ENCODE data around the gene ABCA2.

Gene ABCA2

DNA sequence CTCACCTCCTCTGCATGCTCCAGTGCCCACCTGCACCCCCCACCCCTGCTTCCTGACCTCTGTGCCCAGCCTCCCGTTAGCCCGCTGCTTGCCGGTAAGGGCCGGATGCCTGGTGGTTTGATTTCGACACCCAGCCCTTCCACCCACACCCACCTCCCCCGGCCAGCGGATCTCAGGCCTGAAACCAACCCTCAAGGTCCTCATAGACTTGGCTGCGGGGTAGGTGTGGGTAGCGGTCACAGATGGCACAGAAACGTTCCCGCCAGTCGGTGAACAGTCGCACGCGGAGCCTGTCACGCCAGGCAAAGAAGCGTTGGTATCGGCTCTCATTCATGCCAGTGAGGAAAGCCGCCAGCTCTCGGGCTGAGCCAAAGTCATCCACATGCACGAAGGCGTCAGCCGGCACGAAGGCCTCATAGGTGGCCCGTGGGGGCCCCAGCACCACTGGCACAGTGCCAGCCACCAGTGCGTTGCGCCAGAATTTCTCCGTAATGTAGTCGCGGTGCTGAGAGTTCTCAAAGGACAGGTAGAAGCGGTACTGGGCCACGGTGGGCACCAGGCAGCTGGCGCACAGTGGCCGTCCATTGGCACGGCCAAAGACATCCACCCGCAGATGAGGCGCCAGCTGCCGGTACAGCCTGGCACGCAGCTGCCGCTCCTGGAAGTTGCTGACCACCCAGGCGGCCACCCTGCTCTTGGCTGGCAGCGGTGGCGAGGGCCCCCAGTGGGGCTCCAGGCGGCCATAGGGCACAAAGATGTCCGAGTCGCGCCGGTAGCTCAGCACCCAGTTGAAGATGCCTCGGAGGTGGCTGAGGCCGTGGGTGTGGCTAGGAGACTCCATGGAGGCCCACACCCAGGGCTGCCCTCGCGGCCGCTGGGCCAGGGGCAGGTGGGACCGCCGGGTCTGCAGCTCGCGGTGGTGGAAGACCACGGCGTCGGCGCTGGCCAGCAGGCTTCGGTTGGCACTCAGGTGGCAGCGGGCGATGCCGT lies 2.8 kb upstream of the ABCA2 start:
- DNase-seq (ENCODE audit: low read depth) = no peak

DNA sequence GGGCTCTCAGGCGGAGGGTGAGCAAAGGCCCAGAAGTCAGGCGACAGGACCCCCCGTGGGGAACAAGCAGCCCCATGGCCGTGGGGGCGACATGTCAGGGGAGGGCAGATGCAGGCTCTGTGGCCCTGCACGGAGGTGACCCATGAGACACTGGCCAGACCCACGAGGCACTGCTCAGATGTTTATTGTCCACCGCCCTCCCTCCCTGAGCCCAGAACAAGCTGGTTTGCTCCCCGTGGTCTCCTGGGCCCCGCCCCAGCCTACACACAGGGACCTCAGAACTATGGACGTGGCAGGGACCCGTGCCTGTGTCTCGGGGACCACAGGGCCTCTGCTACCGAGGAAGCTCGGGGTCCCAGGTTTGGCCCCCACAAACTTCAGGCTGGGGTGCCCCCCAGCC lies 2.0 kb upstream of the ABCA2 start:
- DNase-seq (ENCODE audit: low read depth) = no peak

DNA sequence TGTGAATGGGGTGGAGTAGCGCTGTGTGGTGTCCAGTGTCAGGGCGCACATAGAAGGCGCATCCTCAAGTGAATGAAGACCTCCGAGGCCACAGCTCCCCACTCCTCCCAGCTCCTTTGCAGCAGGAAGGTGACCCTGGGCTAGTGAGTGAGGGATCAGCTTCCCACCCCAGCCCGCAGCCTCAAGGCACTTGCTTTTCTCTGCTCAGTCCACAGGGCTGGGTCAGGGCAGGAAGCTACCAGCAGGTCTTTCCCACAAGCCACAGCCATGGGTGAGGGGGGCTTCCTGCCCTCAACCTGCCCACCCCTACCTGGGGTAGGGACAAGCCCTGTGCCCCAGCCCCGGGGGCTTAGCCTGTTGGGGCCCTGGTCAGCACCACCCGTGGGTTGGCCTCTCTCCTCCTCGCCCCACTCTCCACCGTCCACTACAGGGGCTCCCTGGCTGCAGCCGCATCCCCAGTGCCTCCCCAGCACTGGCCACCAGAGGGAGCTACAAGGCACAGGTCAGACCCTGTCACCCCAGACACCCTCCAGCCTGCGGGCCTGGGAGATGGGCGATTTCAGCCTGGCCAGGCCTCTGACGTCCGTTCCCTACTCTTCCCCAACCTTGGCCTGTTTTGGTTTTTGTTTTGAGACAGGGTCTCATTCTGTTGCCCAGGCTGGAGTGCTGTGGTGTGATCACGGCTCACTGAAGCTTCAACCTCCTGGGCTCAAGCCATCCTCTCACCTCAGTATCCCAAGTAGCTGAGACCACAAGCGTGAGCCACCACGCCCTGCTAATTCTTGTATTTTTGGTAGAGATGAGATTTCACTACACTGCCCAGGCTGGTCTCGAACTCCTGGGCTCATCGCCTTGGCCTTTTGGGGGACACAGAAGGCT lies 1.3 kb upstream of the ABCA2 start:
- peak; percentile 64 for DNase-seq (ENCODE audit: low read depth)

DNA sequence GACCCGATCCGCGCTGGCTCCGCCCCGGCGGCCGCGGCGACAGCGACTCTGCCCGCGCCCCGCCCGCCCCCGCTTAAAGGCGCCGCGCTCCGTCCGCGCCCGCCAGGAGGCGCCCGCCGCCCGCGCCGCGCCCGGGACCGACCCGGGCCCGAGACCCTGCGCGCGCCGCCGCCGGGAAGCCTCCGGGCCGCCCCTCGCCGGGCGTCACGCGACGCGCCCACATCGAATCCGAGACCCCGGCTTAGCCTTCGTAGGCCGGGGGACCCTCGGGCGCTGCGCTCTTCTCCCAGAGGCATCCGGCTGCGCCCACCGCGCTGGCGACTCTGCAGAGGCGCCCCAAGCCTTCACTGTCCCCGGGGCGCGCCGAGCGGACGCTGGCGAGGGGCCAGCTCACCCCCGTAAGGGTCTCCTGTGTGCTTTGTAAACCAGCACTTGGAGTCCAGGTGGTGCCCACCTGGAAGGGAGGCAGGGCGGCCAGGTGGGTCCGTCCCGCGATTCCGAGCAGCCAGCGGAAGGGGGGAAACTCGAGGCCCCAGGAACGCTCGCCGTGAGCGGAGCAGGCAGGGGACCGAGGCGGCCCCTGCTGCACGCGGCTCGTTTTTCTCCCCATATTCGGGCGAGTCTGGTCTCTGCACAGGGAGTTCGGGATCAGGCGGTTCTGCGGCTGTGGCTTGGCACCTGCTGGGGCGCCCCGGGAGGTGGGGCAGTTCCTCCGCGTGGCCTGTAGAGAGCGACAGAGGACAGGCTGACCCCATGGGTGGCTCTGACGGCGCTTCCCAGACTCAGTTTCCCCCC lies 423 bp upstream of the ABCA2 start:
- DNase-seq (ENCODE audit: low read depth) = no peak

DNA sequence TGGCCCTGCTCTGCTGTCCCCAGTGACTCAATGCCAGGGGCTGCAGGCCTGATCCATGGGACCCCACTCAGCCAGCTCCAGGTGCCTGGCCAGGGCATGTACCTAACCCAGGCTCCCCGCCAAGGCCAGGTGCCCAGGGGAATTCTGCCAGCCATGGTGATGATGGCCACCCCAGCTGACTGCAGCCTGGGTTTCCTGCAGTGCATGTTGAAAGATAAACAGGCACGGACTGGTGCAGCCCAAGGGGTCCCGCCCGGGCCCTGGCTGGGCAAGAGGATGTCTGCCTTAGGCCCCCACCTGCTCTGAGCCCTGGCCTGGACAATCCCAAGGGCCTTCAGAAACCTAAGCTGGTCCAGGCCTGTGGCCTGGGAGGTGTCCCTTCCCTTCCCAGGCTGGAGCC lies 1.2 kb downstream of the ABCA2 start:
- DNase-seq (ENCODE audit: low read depth) = no peak

DNA sequence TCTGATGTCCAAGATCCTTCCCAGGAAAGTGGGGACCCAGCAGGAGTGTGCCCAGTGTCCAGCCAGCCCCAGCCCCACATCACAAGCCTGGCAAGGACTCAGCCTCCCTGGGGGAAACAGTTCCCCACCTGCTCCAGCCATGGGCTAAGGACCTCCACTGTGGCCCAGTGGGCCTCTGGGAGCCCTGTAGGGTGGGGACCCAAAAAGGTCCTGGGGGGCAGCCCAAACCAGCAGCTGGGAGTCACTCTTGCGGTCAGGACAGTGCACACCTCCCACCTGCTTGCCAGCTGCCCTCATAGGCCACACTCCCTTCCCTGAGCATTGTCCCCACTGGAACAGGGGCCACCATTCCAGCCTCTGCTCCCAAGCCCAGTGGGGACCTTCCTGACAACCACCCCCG lies 1.7 kb downstream of the ABCA2 start:
- DNase-seq (ENCODE audit: low read depth) = no peak

DNA sequence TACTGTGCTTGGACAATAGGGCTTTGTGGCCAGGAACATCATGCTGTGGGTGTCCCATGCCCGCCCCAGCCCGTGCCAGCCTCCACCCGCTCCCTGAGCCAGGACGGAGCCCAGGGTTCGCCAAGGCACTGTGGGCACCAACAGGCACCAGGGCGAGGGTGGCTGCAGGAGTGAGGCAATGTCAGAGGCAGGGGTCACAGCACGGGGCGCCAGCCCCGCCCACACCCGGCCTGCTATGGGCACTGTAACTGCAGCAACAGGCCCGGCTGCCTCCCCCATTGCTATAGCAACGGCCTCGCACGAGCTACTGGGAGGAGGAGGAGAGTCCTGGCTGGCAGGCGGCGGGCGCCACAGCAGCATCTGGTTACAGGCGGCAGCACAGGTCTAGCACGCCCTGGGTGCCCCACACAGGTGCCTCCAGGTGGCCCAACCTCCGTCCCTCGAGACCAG lies 2.5 kb downstream of the ABCA2 start:
- no peak for DNase-seq (ENCODE audit: low read depth)

DNA sequence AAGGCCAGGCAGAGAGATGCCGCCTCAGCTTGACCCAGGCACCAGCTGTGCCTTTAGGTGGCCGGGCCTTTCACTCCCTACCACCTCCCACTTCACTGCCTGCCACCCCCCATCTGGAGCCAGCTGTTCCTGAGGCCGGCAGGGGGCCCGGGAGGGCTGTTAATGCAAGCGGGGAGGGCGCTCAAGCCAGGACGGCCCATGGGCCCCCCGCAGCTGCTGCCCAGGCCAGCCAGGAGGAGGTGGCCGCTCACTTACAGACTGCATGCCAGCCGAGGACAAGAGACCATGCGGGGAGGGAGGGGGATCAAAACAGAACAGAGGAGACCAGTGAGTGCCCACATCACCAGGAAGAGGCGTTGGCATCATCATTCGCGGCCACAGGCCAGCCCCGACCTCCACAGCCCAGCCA lies 4.5 kb downstream of the ABCA2 start:
- no peak for DNase-seq (ENCODE audit: low read depth)

DNA sequence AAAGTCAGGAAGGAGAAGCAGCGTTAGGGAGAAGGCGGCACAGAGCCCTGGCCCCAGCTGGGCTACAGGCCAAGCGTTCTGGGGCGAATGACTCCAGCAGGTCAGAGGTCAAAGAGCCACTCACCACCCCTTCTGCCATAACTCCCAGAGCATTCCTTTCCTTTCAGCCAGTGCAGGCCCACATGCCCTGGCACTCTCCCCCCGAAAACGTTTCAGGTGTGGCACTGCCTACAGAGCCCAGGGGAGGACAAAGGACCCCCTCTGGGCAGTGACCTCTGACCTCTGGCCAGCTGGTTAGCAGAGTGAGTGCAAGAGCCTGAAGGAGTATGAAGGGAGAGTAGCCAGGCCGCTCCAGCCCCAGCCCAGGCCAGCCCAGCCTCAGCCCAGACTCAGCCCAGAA lies 4.9 kb downstream of the ABCA2 start:
- no peak for DNase-seq (ENCODE audit: low read depth)

DNA sequence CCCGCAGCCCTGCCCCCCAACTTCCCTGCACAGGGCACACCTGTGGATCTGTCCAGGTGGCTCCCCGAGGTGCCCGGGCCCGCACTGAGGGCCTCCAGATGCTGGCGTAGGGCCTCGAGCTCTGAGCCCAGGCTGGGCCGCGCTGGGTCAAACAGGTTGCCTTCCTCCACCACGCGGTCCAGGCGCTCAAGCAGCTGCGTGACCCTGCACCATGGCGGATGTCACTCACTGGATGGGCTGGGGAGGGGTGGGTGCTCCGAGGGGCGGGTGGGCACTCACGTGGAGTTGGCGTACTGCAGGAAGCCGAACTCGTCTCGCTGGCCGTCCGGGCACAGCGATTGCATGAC lies 5.4 kb downstream of the ABCA2 start:
- DNase-seq (ENCODE audit: low read depth) = no peak

DNA sequence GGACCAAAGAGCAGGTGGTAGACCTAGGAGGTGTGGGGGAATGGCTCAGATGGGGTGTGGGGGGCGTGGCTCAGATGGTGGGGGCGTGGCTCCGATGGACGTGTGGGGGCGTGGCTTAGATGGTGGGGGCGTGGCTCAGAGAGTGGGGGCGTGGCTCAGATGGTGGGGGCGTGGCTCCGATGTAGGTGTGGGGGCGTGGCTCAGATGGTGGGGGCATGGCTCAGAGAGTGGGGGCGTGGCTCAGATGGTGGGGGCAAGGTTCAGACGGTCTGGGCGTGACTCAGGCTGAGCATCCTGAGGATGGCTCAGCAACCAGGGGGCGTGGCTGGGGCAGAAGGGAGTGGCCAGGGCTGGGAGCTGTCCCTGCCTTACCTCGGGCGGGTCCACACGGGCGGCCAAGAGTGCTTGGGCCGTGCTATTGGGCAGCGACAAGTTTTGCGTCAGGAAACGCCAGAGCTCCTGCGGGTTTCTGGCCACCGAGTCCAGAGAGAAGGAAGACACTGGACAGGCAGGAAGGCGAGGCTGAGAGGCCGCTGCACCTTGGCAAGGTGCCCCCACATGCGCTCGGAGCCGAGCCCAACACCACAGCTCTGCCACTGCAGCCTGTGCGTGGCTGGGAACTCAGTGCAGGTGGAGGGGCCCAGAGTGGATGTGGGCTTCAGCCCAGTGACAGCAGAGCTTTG lies 5.9 kb downstream of the ABCA2 start:
- peak; percentile 60 for DNase-seq (ENCODE audit: low read depth)

DNA sequence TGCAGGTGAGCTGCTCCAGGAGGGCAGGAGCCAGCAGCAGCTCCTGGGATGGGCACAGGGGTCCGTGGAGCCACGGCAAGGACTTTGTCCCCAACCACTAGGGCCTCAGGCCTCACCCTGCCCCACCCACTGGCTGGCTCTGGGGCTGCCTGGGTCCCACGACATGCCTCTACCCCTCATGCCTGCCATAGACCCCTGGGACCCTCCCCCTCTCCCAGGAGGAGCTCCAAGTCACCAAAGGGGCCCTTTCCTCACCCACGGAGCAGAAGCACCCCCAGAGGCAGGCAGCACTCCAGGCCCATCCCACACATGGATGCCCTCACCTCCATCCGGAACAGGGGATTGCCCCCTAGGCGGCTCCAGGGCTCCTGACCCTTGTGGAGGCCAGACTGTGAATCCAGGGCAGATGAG lies 6.5 kb downstream of the ABCA2 start:
- DNase-seq (ENCODE audit: low read depth) = no peak

DNA sequence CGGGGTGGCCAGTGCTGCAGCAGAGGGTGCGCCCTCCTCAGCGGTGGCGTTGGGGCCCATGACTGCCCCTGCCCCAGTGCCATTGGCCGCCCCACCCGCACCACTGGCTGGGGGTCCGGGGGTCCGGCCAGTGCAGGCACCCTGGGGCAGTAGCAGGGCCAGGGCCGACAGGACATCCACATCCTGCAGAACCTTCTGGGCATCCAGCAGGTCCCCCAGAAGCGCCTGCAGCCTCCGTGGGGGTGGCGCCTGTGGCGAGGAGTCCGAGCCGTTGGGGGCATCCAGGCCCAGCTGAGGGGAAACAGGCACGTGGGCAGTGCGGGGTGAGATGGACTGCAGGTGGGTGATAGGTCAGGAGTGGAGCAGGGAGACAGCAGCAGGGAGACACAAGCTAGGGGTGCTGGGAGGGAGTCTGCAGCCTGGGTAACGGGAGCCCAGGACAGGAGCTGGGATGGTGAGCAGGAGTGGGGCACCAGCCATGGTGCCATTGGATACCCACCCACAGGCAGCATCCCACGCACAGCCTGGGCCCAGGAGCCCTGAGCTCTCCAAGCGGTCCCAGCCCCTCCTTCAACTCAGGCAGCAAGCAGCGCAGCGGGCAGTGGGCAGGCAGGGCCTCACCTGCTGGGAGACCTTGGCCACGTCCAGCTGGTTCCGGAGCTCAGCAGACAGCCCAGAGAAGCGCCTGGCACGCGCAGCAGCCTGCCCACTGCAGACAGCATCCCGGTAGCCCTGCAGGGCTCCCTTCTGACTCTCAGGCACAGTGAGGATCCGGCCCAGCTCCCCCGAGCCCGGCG lies 7.1 kb downstream of the ABCA2 start:
- no peak for DNase-seq (ENCODE audit: low read depth)

DNA sequence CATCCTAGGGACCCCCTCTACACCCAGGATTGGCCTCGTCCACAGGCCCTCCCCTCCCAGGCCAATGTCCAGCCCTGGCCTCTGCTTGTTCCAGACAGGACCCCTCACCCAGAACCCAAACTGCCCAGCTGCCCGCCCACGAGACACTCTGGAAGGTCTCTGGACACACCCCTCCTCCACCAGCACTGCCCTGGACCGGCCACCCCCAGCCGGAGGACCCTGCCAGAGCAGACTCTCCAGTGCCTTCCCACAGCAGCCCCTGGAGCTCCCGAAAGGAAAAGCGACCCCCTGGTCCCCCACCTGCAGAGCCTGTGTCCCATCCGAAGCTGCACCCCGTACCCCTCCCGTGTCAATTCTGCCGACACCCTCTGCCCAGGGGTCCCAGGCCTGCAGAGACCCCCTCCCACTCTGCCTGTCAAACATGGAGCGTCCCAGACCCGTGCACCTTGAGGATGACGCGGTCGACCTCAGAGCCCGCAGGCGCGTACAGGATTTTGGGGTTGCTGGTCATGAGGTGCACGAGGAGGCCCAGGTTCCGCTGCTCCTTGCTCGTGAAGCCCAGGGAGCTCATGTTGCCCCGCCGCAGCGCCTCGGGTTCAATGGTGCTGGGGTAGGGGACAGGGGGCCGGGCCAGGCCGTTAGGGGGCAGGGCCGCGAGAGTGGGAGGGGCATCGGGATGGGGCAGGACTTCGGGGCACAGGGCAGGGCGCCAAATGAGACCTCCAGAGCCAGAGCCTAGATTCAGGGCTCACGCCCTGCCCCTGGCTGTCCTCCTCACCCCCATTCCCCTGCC lies 8.0 kb downstream of the ABCA2 start:
- no peak for DNase-seq (ENCODE audit: low read depth)

DNA sequence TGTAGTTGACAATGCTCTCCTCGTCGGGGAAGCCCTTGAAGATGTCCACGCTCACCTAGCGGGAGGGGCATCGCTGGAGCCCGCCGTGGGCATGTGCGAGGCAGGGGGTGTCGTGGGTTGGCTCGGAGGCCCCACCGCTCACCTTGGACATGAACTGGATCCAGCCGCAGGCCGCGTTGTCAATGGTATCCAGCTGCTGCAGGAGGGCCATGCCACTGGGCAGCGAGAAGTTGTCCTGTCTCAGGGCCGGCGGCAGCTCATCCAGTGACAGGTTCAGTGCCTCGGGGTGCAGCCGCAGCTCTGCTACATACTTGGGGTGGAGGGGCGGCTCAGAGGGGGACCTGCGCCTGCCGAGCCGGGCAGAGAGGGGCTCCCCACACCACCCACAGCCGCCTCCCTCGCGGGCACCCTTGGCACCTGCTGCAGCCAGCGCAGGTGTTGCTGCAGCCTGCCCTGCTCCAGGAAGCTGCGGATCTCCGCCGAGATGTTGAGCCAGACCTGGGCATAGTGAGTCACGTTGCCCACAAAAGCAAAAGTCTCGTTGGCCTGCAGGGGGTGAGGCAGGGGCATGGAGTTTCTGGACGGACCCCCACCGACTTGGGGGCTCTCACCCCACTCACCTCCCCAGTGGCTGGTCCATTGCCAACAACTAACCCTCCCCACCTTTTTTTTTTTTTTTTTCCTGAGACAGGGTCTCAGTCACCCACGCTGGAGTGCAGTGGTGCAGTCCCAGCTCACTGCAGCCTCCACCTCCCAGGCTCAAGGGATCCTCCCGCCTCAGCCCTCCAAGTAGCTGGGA lies 9.1 kb downstream of the ABCA2 start:
- DNase-seq (ENCODE audit: low read depth) = no peak

DNA sequence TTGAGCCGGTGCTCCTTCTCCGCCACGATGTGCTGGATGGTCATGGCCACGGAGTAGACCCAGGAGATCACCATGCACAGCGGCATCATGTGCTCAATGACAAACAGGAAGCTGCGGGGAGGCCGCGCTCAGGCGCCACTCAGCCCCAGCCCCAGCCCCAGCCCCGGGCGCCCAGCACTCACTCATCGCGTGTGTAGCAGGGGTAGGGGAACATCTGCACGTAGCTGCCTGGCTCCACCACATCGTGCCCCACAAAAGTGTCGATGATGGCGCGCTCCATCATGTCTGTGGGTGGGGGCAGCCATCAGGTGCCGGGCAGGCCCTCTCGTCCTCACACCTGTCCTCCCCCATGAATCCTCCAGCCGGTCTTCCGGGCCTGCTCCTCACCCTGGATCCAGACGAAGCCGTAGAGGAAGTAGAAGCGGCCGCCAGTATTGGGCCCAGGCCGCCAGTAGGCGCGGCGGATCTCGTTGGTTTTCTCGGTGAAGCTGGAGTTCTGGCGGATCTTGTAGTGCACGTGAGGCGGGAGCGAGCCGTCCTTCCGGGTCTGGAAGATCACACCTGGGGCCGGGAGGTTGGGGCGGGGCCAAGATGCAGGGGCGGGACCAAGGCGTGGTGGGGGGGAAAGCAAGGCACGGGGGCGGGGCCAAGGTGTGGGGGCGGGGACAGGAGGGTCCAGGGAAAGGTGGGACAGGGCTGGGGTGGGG lies 10.1 kb downstream of the ABCA2 start:
- no peak for DNase-seq (ENCODE audit: low read depth)

DNA sequence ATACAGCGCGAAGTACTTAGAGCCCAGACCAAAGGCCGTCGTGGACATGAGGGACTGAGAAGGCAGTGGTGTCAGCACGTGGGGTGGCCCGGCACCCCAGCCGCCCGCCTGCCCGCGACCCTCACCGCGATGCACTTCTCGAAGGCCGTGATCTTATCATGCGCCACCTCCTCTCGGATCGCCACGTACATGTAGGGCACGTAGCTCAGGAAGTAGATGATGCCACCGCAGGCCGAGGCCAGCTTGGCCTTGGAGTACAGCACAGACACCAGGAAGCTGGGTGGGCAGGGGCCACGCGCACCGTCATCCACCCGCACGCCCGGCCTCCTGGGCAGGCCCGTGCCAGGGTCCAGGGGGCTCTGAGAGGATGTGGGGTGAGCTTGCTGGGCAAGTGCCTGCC lies 11.0 kb downstream of the ABCA2 start:
- no peak for DNase-seq (ENCODE audit: low read depth)

DNA sequence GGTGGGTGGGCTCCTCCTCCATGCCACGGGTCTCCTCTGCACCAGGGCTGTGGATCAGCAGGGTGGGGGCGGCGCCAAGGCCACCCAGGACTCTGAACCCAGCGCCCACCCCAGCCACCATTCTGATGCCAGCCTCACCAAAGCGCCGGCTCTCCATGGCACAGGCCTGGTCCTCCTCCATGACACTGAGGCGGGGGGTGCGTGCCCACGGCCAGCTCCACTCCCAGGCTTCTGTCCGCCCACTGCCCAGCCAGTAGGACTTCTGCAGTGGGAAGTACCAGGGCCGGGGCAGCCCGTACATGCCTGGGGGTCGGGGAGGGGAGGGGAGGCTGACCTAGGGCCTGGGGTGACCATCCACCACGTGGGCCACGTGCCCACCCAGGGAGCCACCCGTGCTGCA lies 11.6 kb downstream of the ABCA2 start:
- DNase-seq (ENCODE audit: low read depth) = no peak

Measured in stimulated activated CD8-positive, alpha-beta memory T cell treated with anti-CD3 and anti-CD28 coated beads, Interleukin-7, amount 100 ng/mL, for 24 hours (primary cell).